ENCODE measurements around the gene PTPRQ.

Gene PTPRQ

GRCh38 chr12:80679346-80680131 is 235.5 kb downstream of the PTPRQ start:
- DNase-seq, result no peak
- intact Hi-C loops (cut with DNase I), result no loop called here

GRCh38 chr12:80681287-80681686 is 237.3 kb downstream of the PTPRQ start:
- DNase-seq, result no peak
- intact Hi-C loops (cut with DNase I), result no loop called here

- DNase-seq, result no peak
Observed at GRCh38 chr12:80681786-80682185, 237.8 kb downstream of the PTPRQ start.

GRCh38 chr12:80684077-80684495 is 240.1 kb downstream of the PTPRQ start:
- DNase-seq, result no peak
- intact Hi-C loops (cut with DNase I), result no loop called here

More at GRCh38 chr12:80681786-80682185, 237.8 kb downstream of the PTPRQ start:
- intact Hi-C loops (cut with DNase I), result no loop called here

GRCh38 chr12:80690090-80690489 is 246.1 kb downstream of the PTPRQ start:
- no peak for DNase-seq
- intact Hi-C loops (cut with DNase I), result no loop called here

- no peak for DNase-seq
- intact Hi-C loops (cut with DNase I), result no loop called here
Observed at GRCh38 chr12:80690513-80690912, 246.5 kb downstream of the PTPRQ start.

GRCh38 chr12:80692114-80692513 is 248.1 kb downstream of the PTPRQ start:
- no peak for DNase-seq

GRCh38 chr12:80697270-80697887 is 253.3 kb downstream of the PTPRQ start:
- intact Hi-C loops (cut with DNase I), result no loop called here
- no peak for DNase-seq

More at GRCh38 chr12:80692114-80692513, 248.1 kb downstream of the PTPRQ start:
- intact Hi-C loops (cut with DNase I), result no loop called here

- intact Hi-C loops (cut with DNase I), result no loop called here
Observed at GRCh38 chr12:80698256-80698655, 254.2 kb downstream of the PTPRQ start.

GRCh38 chr12:80698847-80699542 is 255.0 kb downstream of the PTPRQ start:
- DNase-seq, result no peak
- intact Hi-C loops (cut with DNase I), result no loop called here

More at GRCh38 chr12:80698256-80698655, 254.2 kb downstream of the PTPRQ start:
- no peak for DNase-seq

GRCh38 chr12:80700327-80700726 is 256.3 kb downstream of the PTPRQ start:
- DNase-seq, result no peak
- intact Hi-C loops (cut with DNase I), result no loop called here

- no peak for DNase-seq
- intact Hi-C loops (cut with DNase I), result no loop called here
Observed at GRCh38 chr12:80701388-80701787, 257.4 kb downstream of the PTPRQ start.

GRCh38 chr12:80702889-80703805 is 259.1 kb downstream of the PTPRQ start:
- peak in 32 of 42 donors; percentile 12 to 84 (median 52) for DNase-seq
- intact Hi-C loops (cut with DNase I), result no loop called here

- intact Hi-C loops (cut with DNase I), result no loop called here
- DNase-seq, result no peak
Observed at GRCh38 chr12:80704420-80704819, 260.4 kb downstream of the PTPRQ start.

GRCh38 chr12:80707126-80707829 is 263.2 kb downstream of the PTPRQ start, which contains the start of gene MYF6:
Gene MYF6, plus strand, starts transcription at chr12:80707634. Its CDS starts 86 bp downstream, at chr12:80707720.
- intact Hi-C loops (cut with DNase I), result no loop called here
- no peak for DNase-seq

GRCh38 chr12:80707830-80708258 is 263.8 kb downstream of the PTPRQ start:
- DNase-seq, result no peak
- intact Hi-C loops (cut with DNase I), result no loop called here

GRCh38 chr12:80708259-80708974 is 264.4 kb downstream of the PTPRQ start:
- intact Hi-C loops (cut with DNase I), result no loop called here
- peak in 1 of 42 donors; percentile 27 for DNase-seq

- intact Hi-C loops (cut with DNase I), result no loop called here
- no peak for DNase-seq
Observed at GRCh38 chr12:80708975-80709328, 264.9 kb downstream of the PTPRQ start.

Measured in head of caudate nucleus (tissue), 42 donors.